Measurements from ENCODE around the gene MAPK8IP3. TPM values are rescaled to one million over a fixed set of nuclear protein-coding genes. Genes with fewer than 3 reads are reported as not detected.

MAPK8IP3 gene
- total RNA-seq, 1 experiment from 2014 or later = 77.4 TPM

GRCh38 chr16:1743376-1744337 is 37.7 kb downstream of the MAPK8IP3 start:
- peak; percentile 76 for DNase-seq (ENCODE audit: unreplicated experiment)
- H3K4me3 Mint-ChIP-seq (ENCODE audit: unreplicated experiment) = peak overlapping the region; percentile 25
- CTCF ChIA-PET = interaction anchor here (1.2 to 1.8 kb wide), 3 partner anchors 19 to 38 kb away, joined by 5 to 7 read pairs (median 5); partner anchors contain the start of gene MAPK8IP3
- BruUV-seq (replicated peaks) = no TSS peak
- POLR2A ChIA-PET = interaction anchor here (0.6 to 5.3 kb wide), 10 partner anchors 11 to 132 kb away, joined by 3 to 95 read pairs (median 6); partner anchors contain the start of genes EME2, FAHD1, HAGH and JPT2
- H3K4me1 Mint-ChIP-seq (ENCODE audit: insufficient read depth, unreplicated experiment) = peaks cover 34% of the 10 kb centered on the region
- intact Hi-C loops (cut with micrococcal nuclease) = loop anchor here (2.0 kb wide), 1 partner anchor 27 kb away; the partner anchor contains the start of gene NME3
- no peaks in the 10 kb centered on the region for H3K9me3 Mint-ChIP-seq (ENCODE audit: unreplicated experiment)
- no peak overlapping the region for H3K27ac Mint-ChIP-seq (ENCODE audit: low read depth, unreplicated experiment)
- TF ChIP-seq CTCF (IDR thresholded peaks at IDR 0.05; ENCODE audit: unreplicated experiment) = no peak
- no peaks in the 10 kb centered on the region for H3K27me3 Mint-ChIP-seq (ENCODE audit: insufficient read depth, unreplicated experiment)
- H3K36me3 Mint-ChIP-seq (ENCODE audit: insufficient read depth, unreplicated experiment) = peaks cover 29% of the 10 kb centered on the region

GRCh38 chr16:1744338-1744840 is 38.4 kb downstream of the MAPK8IP3 start:
- H3K4me1 Mint-ChIP-seq (ENCODE audit: insufficient read depth, unreplicated experiment) = peaks cover 34% of the 10 kb centered on the region
- H3K27me3 Mint-ChIP-seq (ENCODE audit: insufficient read depth, unreplicated experiment) = no peaks in the 10 kb centered on the region
- TF ChIP-seq CTCF (IDR thresholded peaks at IDR 0.05; ENCODE audit: unreplicated experiment) = no peak
- intact Hi-C loops (cut with micrococcal nuclease) = loop anchor here (2.0 kb wide), 1 partner anchor 26 kb away; the partner anchor contains the start of gene NME3
- H3K4me3 Mint-ChIP-seq (ENCODE audit: unreplicated experiment) = peak overlapping the region; percentile 17
- ChIA-PET POLR2A (interaction anchor here (0.6 to 5.3 kb wide), 14 partner anchors 11 to 134 kb away, joined by 3 to 95 read pairs (median 4); partner anchors contain the start of genes EME2, IFT140, JPT2 and MAPK8IP3), CTCF (interaction anchor here (1.2 to 2.2 kb wide), 6 partner anchors 20 to 38 kb away, joined by 3 to 13 read pairs (median 6); partner anchors contain the start of gene MAPK8IP3)
- H3K9me3 Mint-ChIP-seq (ENCODE audit: unreplicated experiment) = no peaks in the 10 kb centered on the region
- DNase-seq (ENCODE audit: unreplicated experiment) = no peak
- H3K36me3 Mint-ChIP-seq (ENCODE audit: insufficient read depth, unreplicated experiment) = peaks cover 36% of the 10 kb centered on the region
- BruUV-seq (replicated peaks) = no TSS peak
- H3K27ac Mint-ChIP-seq (ENCODE audit: low read depth, unreplicated experiment) = peak overlapping the region; percentile 89

GRCh38 chr16:1745181-1745899 is 39.3 kb downstream of the MAPK8IP3 start:
- Mint-ChIP-seq H3K27me3 (ENCODE audit: insufficient read depth, unreplicated experiment) (no peaks in the 10 kb centered on the region), H3K27ac (ENCODE audit: low read depth, unreplicated experiment) (peak overlapping the region; percentile 89), H3K4me3 (ENCODE audit: unreplicated experiment) (peak overlapping the region; percentile 17), H3K9me3 (ENCODE audit: unreplicated experiment) (no peaks in the 10 kb centered on the region), H3K36me3 (ENCODE audit: insufficient read depth, unreplicated experiment) (peaks cover 44% of the 10 kb centered on the region), H3K4me1 (ENCODE audit: insufficient read depth, unreplicated experiment) (peaks cover 34% of the 10 kb centered on the region)
- BruUV-seq (replicated peaks) = no TSS peak
- no peak for TF ChIP-seq CTCF (IDR thresholded peaks at IDR 0.05; ENCODE audit: unreplicated experiment)
- POLR2A ChIA-PET = interaction anchor here (0.6 to 5.3 kb wide), 26 partner anchors 9 to 325 kb away, joined by 3 to 95 read pairs (median 4); partner anchors contain the start of genes EME2, IFT140, JPT2 and MAPK8IP3
- CTCF ChIA-PET = interaction anchor here (1.1 to 2.2 kb wide), 7 partner anchors 13 to 39 kb away, joined by 3 to 13 read pairs (median 6); partner anchors contain the start of genes EME2 and MAPK8IP3
- intact Hi-C loops (cut with micrococcal nuclease) = loop anchor here (2.0 kb wide), 1 partner anchor 25 kb away; the partner anchor contains the start of gene NME3
- DNase-seq (ENCODE audit: unreplicated experiment) = peak; percentile 88

Measured in MCF 10A (cell line).